ENCODE results near the gene SLC4A7.
"Not testable (repeated sequence)": the region's sequence is repeated elsewhere in the genome, so short reads cannot be mapped to it uniquely, and the experiment has no call there.

SLC4A7 gene

GRCh38 chr3:27486336-27486735, 2.2 kb upstream of the SLC4A7 start:
- no peak for DNase-seq

GRCh38 chr3:27485866-27486265, 1.7 kb upstream of the SLC4A7 start:
- no peak for DNase-seq

GRCh38 chr3:27483117-27484014, 818 bp downstream of the SLC4A7 start:
- DNase-seq, result peak; percentile 77

- DNase-seq, result no peak
Observed at GRCh38 chr3:27479806-27480543, 4.2 kb downstream of the SLC4A7 start.

GRCh38 chr3:27471923-27472550, 12.1 kb downstream of the SLC4A7 start:
- DNase-seq, result no peak

- no peak for DNase-seq
Observed at GRCh38 chr3:27468283-27468886, 15.8 kb downstream of the SLC4A7 start.

GRCh38 chr3:27467545-27467944, 16.6 kb downstream of the SLC4A7 start:
- no peak for DNase-seq

- DNase-seq, result no peak
Observed at GRCh38 chr3:27464646-27465045, 19.5 kb downstream of the SLC4A7 start.

GRCh38 chr3:27462228-27462627, 22.0 kb downstream of the SLC4A7 start:
- DNase-seq, result no peak

- DNase-seq, result no peak
Observed at GRCh38 chr3:27458929-27459328, 25.3 kb downstream of the SLC4A7 start.

- no peak for DNase-seq
Observed at GRCh38 chr3:27456554-27456953, 27.6 kb downstream of the SLC4A7 start.

- no peak for DNase-seq
Observed at GRCh38 chr3:27454914-27455313, 29.3 kb downstream of the SLC4A7 start.

GRCh38 chr3:27454461-27454860, 29.7 kb downstream of the SLC4A7 start:
- DNase-seq, result no peak

- no peak for DNase-seq
Observed at GRCh38 chr3:27452368-27453090, 31.7 kb downstream of the SLC4A7 start.

GRCh38 chr3:27451842-27452241, 32.3 kb downstream of the SLC4A7 start:
- no peak for DNase-seq

GRCh38 chr3:27451251-27451650, 32.9 kb downstream of the SLC4A7 start:
- no peak for DNase-seq

GRCh38 chr3:27449530-27450150, 34.5 kb downstream of the SLC4A7 start:
- no peak for DNase-seq

- DNase-seq, result not testable (repeated sequence)
Observed at GRCh38 chr3:27442995-27443394, 41.2 kb downstream of the SLC4A7 start.

- DNase-seq, result not testable (repeated sequence)
Observed at GRCh38 chr3:27438352-27438751, 45.8 kb downstream of the SLC4A7 start.

- no peak for DNase-seq
Observed at GRCh38 chr3:27431116-27431515, 53.1 kb downstream of the SLC4A7 start.

GRCh38 chr3:27429909-27430308, 54.3 kb downstream of the SLC4A7 start:
- DNase-seq, result no peak

- DNase-seq, result no peak
Observed at GRCh38 chr3:27428446-27428845, 55.7 kb downstream of the SLC4A7 start.

All from activated CD8-positive, alpha-beta memory T cell treated with anti-CD3 and anti-CD28 coated beads, Interleukin-2, amount 50 U/mL, for 48 hours (primary cell).